Mesenchymal stem cell (in vitro differentiated cells and primary cell): ENCODE data around the gene CDKN2B-AS1.

Experiments
- DNase-seq: peaks from one replicate; pipeline ENCODE4 v3.0.0-alpha.2; 2013
- H2AFZ ChIP-seq: one replicate; pipeline ENCODE4 v1.6.1; 2013; ENCODE audit warnings: low read depth, mild to moderate bottlenecking, control low read depth, inconsistent platforms, low read length, moderate library complexity
- H2AK5ac ChIP-seq: 2 replicates; pipeline ENCODE4 v1.6.1; 2013; ENCODE audit warnings: low read length, moderate library complexity, mild to moderate bottlenecking, inconsistent platforms; ENCODE audit not compliant: severe bottlenecking
- H2BK120ac ChIP-seq: one replicate; pipeline ENCODE4 v1.6.1; 2013; ENCODE audit warnings: low read depth, mild to moderate bottlenecking, inconsistent platforms, low read length, moderate library complexity
- H2BK12ac ChIP-seq, 2 experiments: one replicate each; pipeline ENCODE4 v1.6.1; 2013; ENCODE audit warnings: inconsistent platforms in 2 of 2, low read length in 2 of 2, mild to moderate bottlenecking in 2 of 2, moderate library complexity in 2 of 2, control low read depth in 1 of 2
- H2BK15ac ChIP-seq: one replicate; pipeline ENCODE4 v1.6.1; 2013; ENCODE audit warnings: mild to moderate bottlenecking, low read depth, inconsistent platforms; ENCODE audit not compliant: poor library complexity, severe bottlenecking
- H2BK5ac ChIP-seq: 2 replicates; pipeline ENCODE4 v1.6.1; 2013; ENCODE audit warnings: low read depth, mild to moderate bottlenecking, low read length, control low read depth, inconsistent platforms; ENCODE audit not compliant: poor library complexity, severe bottlenecking
- H3K14ac ChIP-seq, 2 experiments: one replicate each; pipeline ENCODE4 v1.6.1; 2013; ENCODE audit warnings: inconsistent platforms in 2 of 2, low read length in 2 of 2, control low read depth in 1 of 2, mild to moderate bottlenecking in 1 of 2, moderate library complexity in 1 of 2
- H3K18ac ChIP-seq, 2 experiments: one replicate each; pipeline ENCODE4 v1.6.1; 2013; ENCODE audit warnings: inconsistent platforms in 2 of 2, low read length in 2 of 2, control low read depth in 1 of 2, low read depth in 1 of 2, mild to moderate bottlenecking in 1 of 2
- H3K23ac ChIP-seq, 2 experiments: one replicate each; pipeline ENCODE4 v1.6.1; 2013; ENCODE audit warnings: inconsistent platforms in 2 of 2, low read length in 2 of 2, mild to moderate bottlenecking in 2 of 2, moderate library complexity in 2 of 2, control low read depth in 1 of 2
- H3K27ac ChIP-seq: 2 replicates; pipeline ENCODE4 v1.5.1; 2013; ENCODE audit warnings: mild to moderate bottlenecking, moderate library complexity, low read length, control low read depth, inconsistent platforms; ENCODE audit not compliant: poor library complexity, severe bottlenecking
- H3K27me3 ChIP-seq, 2 experiments: 2 replicates each; pipeline versions ENCODE4 v1.6.1 to v1.7.0; 2013; ENCODE audit warnings: low read length in 2 of 2, mild to moderate bottlenecking in 2 of 2, moderate library complexity in 2 of 2, control low read depth in 1 of 2, inconsistent platforms in 1 of 2; ENCODE audit not compliant: control insufficient read depth in 1 of 2, insufficient read depth in 1 of 2
- H3K36me3 ChIP-seq, 2 experiments: 2 replicates each; pipeline versions ENCODE4 v1.6.1 to v1.7.0; 2013; ENCODE audit warnings: low read length in 2 of 2, control low read depth in 1 of 2, inconsistent platforms in 1 of 2, low read depth in 1 of 2, mild to moderate bottlenecking in 1 of 2; ENCODE audit not compliant: insufficient read depth in 2 of 2, control insufficient read depth in 1 of 2
- H3K4ac ChIP-seq, 2 experiments: one replicate each; pipeline ENCODE4 v1.6.1; 2013; ENCODE audit warnings: inconsistent platforms in 2 of 2, low read length in 2 of 2, mild to moderate bottlenecking in 2 of 2, moderate library complexity in 2 of 2, control low read depth in 1 of 2, low read depth in 1 of 2
- H3K4me1 ChIP-seq: 2 replicates; pipeline ENCODE4 v1.6.1; 2013; ENCODE audit warnings: low read depth, low read length, control low read depth; ENCODE audit not compliant: control insufficient read depth, insufficient read depth
- H3K4me2 ChIP-seq: 2 replicates; pipeline ENCODE4 v1.6.1; 2013; ENCODE audit warnings: low read length, mild to moderate bottlenecking, inconsistent platforms; ENCODE audit not compliant: poor library complexity, severe bottlenecking
- H3K4me3 ChIP-seq, 2 experiments: 2 replicates each; pipeline versions ENCODE4 v1.5.1 to v1.7.0; 2013; ENCODE audit warnings: low read length in 2 of 2, mild to moderate bottlenecking in 2 of 2, control low read depth in 1 of 2, low read depth in 1 of 2; ENCODE audit not compliant: insufficient read depth in 1 of 2
- H3K79me1 ChIP-seq: replicated peaks from 2 replicates; pipeline ENCODE4 v1.6.1; 2013; ENCODE audit warnings: mild to moderate bottlenecking, control low read depth, low read length, inconsistent platforms; ENCODE audit not compliant: poor library complexity, severe bottlenecking
- H3K9ac ChIP-seq: 2 replicates; pipeline ENCODE4 v1.7.0; 2013; ENCODE audit warnings: mild to moderate bottlenecking, low read length, moderate library complexity
- H3K9me3 ChIP-seq: 2 replicates; pipeline ENCODE4 v1.7.0; 2013; ENCODE audit warnings: mild to moderate bottlenecking, low read length; ENCODE audit not compliant: control insufficient read depth
- H4K8ac ChIP-seq: one replicate; pipeline ENCODE4 v1.6.1; 2013; ENCODE audit warnings: inconsistent platforms, mild to moderate bottlenecking, low read length, moderate library complexity
- H4K91ac ChIP-seq: one replicate; pipeline ENCODE4 v1.6.1; 2013; ENCODE audit warnings: mild to moderate bottlenecking, low read length, inconsistent platforms
- WGBS: methylation state at CpG from one replicate; pipeline ENCODE4 v1.1.7; 2013; ENCODE audit warnings: mixed read lengths; 5-methylcytosine and 5-hydroxymethylcytosine counted together

CDKN2B-AS1 gene

DNA sequence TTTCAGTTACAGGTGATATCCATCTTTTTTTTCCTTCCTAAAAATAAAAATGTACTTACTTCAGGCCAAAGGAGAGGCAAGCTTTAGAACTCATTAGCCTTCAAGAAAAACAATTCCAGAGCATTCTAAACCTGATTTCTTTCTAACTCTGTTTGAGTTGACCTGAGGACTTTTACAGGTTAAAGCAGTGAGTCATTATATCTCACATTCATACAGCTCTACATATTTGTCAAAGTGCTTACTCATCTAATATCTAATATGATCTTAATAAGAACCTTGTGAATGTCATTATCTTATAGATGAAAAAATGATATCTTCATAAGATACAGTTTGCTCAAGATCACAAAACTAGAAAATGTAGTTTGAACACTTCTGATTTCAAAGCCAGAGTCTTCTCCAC, 163.7 kb downstream of the CDKN2B-AS1 start:
- Histone ChIP-seq H3K27ac (no peak overlapping the region), H4K91ac (no peak overlapping the region), H3K23ac (no peak overlapping the region), H3K4me3 (no peak overlapping the region), H3K14ac (no peak overlapping the region), H3K9me3 (no peaks in the 10 kb centered on the region), H2BK15ac (no peak overlapping the region), H2BK5ac (no peak overlapping the region), H3K4me1 (no peaks in the 10 kb centered on the region), H3K9ac (peak overlapping the region; percentile 58), H3K4me2 (no peak overlapping the region), H2BK12ac (no peak overlapping the region), H2AK5ac (no peak overlapping the region), H3K79me1 (no peaks in the 10 kb centered on the region), H2AFZ (no peak overlapping the region), H4K8ac (no peak overlapping the region), H2BK120ac (no peak overlapping the region), H3K4ac (no peak overlapping the region), H3K18ac (no peak overlapping the region), H3K36me3 (no peaks in the 10 kb centered on the region), H3K27me3 (no peaks in the 10 kb centered on the region)
- DNase-seq: no peak

DNA sequence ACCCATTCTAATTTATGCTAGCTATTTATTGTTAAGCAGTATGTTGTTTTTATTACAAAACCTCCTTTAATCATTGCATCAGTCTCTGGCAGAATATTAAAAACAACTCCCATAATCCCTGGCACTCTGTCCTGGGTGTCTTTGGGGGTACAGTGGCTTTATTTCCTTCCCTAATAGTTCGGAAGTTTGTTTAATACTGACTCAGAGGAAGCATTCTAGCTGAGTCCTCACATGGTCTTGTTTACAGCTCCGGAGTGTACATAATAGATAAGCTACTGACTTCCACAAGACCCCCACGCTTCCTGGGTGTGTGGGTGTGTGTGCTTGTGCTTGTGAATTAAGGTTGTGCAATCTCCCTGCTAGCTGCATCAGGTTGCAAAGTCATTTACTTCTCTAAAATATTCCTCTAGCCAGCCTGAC, 164.3 kb downstream of the CDKN2B-AS1 start:
- Histone ChIP-seq H3K4ac (no peak overlapping the region), H3K27ac (peak overlapping the region; percentile 45), H3K79me1 (no peaks in the 10 kb centered on the region), H2BK12ac (no peak overlapping the region), H2BK15ac (no peak overlapping the region), H3K23ac (no peak overlapping the region), H3K4me3 (no peak overlapping the region), H4K8ac (no peak overlapping the region), H2AFZ (no peak overlapping the region), H3K9ac (peak overlapping the region; percentile 58), H3K14ac (no peak overlapping the region), H4K91ac (no peak overlapping the region), H3K36me3 (no peaks in the 10 kb centered on the region), H3K18ac (no peak overlapping the region), H3K27me3 (no peaks in the 10 kb centered on the region), H3K4me2 (peak overlapping the region; percentile 1), H3K9me3 (no peaks in the 10 kb centered on the region), H2BK120ac (no peak overlapping the region), H3K4me1 (no peaks in the 10 kb centered on the region), H2AK5ac (no peak overlapping the region), H2BK5ac (no peak overlapping the region)
- peak; percentile 73 for DNase-seq
- WGBS: no CpG with 5 or more reads among the region's 3 CpGs

DNA sequence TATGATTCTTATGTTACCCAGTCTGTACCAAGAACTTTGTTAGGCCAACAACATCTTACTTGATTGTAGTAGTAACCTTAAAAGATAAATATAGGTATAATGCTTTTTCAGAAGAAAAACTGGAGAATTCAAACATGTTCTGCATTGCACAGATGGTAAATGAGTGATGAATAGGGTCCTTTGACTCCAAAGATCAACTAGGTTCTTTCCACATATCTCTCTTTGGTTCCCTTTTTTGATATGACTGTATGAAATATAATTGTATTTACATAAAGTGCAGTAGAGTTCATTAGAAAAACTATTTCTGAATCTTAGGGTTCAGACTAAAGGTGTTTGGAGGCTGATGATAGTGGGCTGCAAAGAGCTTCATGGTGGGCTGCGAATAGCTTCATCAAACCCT, 165.0 kb downstream of the CDKN2B-AS1 start:
- no peak overlapping the region for H3K18ac ChIP-seq
- H3K4me3 ChIP-seq: no peak overlapping the region
- no peak for DNase-seq
- peak overlapping the region; percentile 58 for H3K9ac ChIP-seq
- WGBS: 100% methylated on average over 1 of the region's 1 CpG
- no peak overlapping the region for H2AFZ ChIP-seq
- H3K14ac ChIP-seq: no peak overlapping the region
- H3K4me1 ChIP-seq: no peaks in the 10 kb centered on the region
- no peak overlapping the region for H2BK120ac ChIP-seq
- H4K91ac ChIP-seq: no peak overlapping the region
- no peaks in the 10 kb centered on the region for H3K79me1 ChIP-seq
- no peaks in the 10 kb centered on the region for H3K27me3 ChIP-seq
- H3K9me3 ChIP-seq: no peaks in the 10 kb centered on the region
- H3K4me2 ChIP-seq: no peak overlapping the region
- H3K27ac ChIP-seq: no peak overlapping the region
- H3K36me3 ChIP-seq: no peaks in the 10 kb centered on the region
- H2BK15ac ChIP-seq: no peak overlapping the region
- H2BK12ac ChIP-seq: no peak overlapping the region
- H4K8ac ChIP-seq: no peak overlapping the region
- no peak overlapping the region for H3K23ac ChIP-seq
- H3K4ac ChIP-seq: peak overlapping the region; percentile 34 to 46
- H2BK5ac ChIP-seq: no peak overlapping the region
- H2AK5ac ChIP-seq: no peak overlapping the region

DNA sequence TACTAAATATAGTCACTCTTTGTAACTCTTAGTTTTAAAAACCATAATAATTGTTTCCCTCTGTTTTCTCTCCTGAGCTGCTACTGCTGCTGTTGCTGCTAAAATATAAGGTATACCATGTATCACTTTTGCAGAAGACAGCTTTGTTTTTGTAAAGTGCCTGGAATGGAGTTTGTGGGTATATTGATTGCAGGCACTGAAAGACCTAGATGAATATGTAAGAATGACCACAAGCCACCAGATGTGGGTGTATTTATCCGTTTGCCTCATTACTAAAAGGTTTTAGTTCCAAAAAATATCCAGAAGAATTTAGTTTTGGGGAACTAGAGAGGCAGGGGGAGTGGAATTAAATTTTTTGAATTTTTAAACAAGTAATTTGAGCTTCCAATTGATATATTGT, 165.6 kb downstream of the CDKN2B-AS1 start:
- no peak overlapping the region for H2AFZ ChIP-seq
- H4K91ac ChIP-seq: no peak overlapping the region
- no peaks in the 10 kb centered on the region for H3K9me3 ChIP-seq
- peak overlapping the region; percentile 12 for H3K9ac ChIP-seq
- H3K36me3 ChIP-seq: no peaks in the 10 kb centered on the region
- no peak overlapping the region for H2BK5ac ChIP-seq
- 73% methylated on average over 1 of the region's 1 CpG for WGBS
- no peak overlapping the region for H3K23ac ChIP-seq
- H3K14ac ChIP-seq: no peak overlapping the region
- no peak overlapping the region for H2BK120ac ChIP-seq
- H4K8ac ChIP-seq: no peak overlapping the region
- H3K27ac ChIP-seq: no peak overlapping the region
- H3K4me1 ChIP-seq: no peaks in the 10 kb centered on the region
- H2BK12ac ChIP-seq: no peak overlapping the region
- no peak overlapping the region for H3K4me3 ChIP-seq
- no peak overlapping the region for H3K18ac ChIP-seq
- no peak overlapping the region for H3K4ac ChIP-seq
- no peaks in the 10 kb centered on the region for H3K79me1 ChIP-seq
- H2BK15ac ChIP-seq: no peak overlapping the region
- H3K4me2 ChIP-seq: no peak overlapping the region
- no peak for DNase-seq
- H2AK5ac ChIP-seq: no peak overlapping the region
- no peaks in the 10 kb centered on the region for H3K27me3 ChIP-seq
